ENCODE results near the gene CRTC3. TPM values are rescaled to one million over a fixed set of nuclear protein-coding genes. Genes with fewer than 3 reads are reported as not detected.
A peak's percentile ranks its signal among the peaks of the same experiment; 100 is the strongest.

CRTC3 gene, protein sequence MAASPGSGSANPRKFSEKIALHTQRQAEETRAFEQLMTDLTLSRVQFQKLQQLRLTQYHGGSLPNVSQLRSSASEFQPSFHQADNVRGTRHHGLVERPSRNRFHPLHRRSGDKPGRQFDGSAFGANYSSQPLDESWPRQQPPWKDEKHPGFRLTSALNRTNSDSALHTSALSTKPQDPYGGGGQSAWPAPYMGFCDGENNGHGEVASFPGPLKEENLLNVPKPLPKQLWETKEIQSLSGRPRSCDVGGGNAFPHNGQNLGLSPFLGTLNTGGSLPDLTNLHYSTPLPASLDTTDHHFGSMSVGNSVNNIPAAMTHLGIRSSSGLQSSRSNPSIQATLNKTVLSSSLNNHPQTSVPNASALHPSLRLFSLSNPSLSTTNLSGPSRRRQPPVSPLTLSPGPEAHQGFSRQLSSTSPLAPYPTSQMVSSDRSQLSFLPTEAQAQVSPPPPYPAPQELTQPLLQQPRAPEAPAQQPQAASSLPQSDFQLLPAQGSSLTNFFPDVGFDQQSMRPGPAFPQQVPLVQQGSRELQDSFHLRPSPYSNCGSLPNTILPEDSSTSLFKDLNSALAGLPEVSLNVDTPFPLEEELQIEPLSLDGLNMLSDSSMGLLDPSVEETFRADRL
- 10 to 100 TPM; 10.9 to 35.3 (median 11.0) TPM for polyA plus RNA-seq

DNA sequence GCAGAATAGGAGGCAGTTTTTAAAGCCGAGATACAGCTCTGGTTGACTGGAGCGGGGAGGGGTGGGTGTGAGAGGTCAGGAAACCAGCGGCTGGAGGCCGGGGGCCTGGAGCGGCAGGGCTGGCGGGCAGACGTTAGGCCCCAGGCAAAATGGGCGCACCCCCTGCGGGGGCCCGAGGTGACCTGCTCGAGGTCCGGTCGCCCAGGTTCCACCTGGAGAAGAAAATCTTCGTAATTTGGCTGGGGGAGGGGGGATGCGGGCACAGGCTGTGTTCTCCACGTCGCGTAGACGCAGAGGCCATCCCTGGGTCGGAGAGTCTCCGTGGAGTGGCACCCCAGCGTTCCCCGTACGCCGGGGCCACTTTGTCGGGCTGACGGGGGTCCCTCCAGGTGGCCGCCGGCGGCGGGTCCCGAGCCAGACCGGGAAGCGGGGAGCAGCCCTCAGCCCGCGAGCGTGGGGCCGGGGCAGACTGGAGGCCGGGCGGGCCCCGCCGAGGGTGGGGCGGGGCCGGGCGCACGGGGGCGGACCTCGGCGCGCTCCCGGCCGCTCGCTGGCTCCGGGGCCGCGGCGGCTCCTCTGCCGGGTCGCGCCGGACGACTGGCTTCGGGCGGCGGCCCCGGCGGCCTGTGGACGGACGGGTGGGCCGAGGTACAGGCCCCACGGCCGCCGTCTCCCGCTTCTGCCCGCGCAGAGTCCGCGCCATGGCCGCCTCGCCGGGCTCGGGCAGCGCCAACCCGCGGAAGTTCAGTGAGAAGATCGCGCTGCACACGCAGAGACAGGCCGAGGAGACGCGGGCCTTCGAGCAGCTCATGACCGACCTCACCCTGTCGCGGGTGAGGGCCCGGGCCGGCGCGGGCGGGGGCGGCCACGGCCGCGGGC lies at the start of gene CRTC3:
Gene CRTC3 (plus strand): TSS at position 553 of the 879 bp plus-strand sequence. CDS start 149 bp downstream, at position 702.
- no peaks in the 10 kb centered on the region for H3K36me3 Mint-ChIP-seq
- H3K27ac Mint-ChIP-seq = peak within 1 kb of the TSS; percentile 75 to 94 (median 90)
- no peaks in the 10 kb centered on the region for H3K9me3 Mint-ChIP-seq
- H3K4me1 Mint-ChIP-seq = peaks cover 46 to 53% of the 10 kb centered on the region in 2 donors
- peaks cover 3 to 4% (median 3%) of the 10 kb centered on the region in 3 donors for H3K27me3 Mint-ChIP-seq (ENCODE audit: low read depth in 3 of 3)
- DNase-seq = peak; percentile 56 to 68 (median 64)
- H3K4me3 Mint-ChIP-seq = peak within 1 kb of the TSS; percentile 93 to 96 (median 95)

DNA sequence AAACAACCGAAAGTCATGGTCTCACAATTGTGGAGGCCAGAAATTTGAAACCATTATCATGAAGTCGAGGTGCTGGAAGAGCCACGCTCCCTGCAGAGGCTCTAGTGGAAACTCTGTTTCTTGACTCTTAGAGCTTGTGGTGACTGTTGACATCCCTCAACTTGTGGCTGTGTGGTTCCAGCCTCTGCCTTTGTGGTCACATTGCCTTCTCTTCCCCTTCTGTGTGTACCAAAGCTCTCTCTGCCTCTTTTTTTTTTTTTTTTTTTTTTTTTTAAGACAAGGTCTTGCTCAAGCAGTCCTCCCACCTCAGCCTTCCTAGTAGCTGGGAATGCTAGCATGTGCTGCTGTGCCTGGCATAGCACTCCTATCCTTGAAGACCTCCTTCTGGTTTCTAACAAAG lies 48.7 kb upstream of the CRTC3 start:
- peaks cover 47 to 76% of the 10 kb centered on the region in 2 donors for H3K4me1 Mint-ChIP-seq
- H3K36me3 Mint-ChIP-seq = peaks cover 35 to 71% (median 37%) of the 10 kb centered on the region in 3 donors
- no peaks in the 10 kb centered on the region for H3K9me3 Mint-ChIP-seq
- peak overlapping the region; percentile 5 to 69 (median 63) for H3K4me3 Mint-ChIP-seq
- peak; percentile 40 to 59 (median 57) for DNase-seq
- H3K27ac Mint-ChIP-seq = peak overlapping the region; percentile 51 to 87 (median 80)
- H3K27me3 Mint-ChIP-seq (ENCODE audit: low read depth in 3 of 3) = peaks cover 0 to 4% (median 2%) of the 10 kb centered on the region in 3 donors

DNA sequence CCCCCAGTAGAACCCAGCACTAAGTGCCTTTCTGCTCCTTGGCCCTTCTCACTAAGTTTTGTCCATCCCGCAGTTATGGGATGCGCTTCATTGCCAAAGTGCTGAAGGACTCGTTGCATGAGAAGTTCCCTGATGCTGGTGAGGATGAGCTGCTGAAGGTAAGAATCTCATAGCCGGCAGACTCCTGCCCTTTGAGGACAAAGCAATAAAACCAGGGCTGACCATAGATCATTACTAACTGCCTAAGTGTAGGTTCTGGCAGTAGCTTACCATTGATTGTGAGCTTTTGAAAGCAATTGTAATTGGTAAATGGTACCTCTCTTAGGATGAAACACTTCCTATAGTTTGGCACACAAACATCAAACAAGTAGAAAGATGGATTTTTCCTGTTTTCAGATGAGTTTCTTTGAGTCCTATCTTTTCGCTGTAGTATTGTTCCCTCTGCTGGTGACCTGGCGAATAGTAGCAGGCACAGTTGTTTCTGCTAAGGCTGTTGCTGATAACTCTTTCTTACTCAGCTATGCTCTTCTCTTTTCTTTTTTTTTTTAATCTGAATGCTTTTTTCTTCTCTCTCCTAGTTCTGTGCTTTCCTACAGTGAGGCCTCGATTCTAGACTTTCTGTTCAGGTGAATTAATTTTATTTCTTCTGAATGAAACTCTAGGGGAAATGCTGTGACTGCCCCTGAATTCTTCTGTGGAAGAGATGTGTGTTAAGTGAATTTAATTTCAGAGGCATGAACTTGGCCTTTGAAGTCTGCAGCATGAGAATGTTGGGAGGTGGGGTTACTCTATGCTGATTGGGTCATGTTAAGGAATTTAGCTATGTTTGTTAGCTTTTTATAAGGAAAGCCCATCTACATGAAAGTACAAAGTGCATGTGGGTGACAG lies 47.4 kb upstream of the CRTC3 start:
- no peaks in the 10 kb centered on the region for H3K9me3 Mint-ChIP-seq
- DNase-seq = peak; percentile 22 to 44 (median 29)
- peaks cover 31 to 70% (median 35%) of the 10 kb centered on the region in 3 donors for H3K36me3 Mint-ChIP-seq
- H3K27ac Mint-ChIP-seq = peak overlapping the region in 4 of 6 donors; percentile 42 to 84 (median 48)
- H3K4me1 Mint-ChIP-seq = peaks cover 45 to 63% of the 10 kb centered on the region in 2 donors
- peak overlapping the region in 2 of 5 donors; percentile 3 to 33 for H3K4me3 Mint-ChIP-seq
- H3K27me3 Mint-ChIP-seq (ENCODE audit: low read depth in 3 of 3) = peaks cover 0 to 4% (median 2%) of the 10 kb centered on the region in 3 donors

DNA sequence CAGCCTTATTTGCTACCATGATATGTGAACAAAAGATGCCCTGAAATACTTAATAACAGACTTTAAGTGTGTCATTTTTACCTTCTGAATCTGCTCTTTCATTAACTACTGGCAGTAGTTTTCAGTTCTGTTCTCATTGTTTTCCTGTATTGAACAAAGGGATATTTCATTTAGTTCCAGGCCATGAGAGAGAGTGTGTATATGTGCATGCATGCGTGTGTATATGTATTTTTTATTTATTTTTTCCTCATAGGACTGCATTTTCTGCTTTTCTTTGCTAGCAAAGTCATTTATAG lies 46.8 kb upstream of the CRTC3 start:
- Mint-ChIP-seq H3K36me3 (peaks cover 32 to 70% (median 34%) of the 10 kb centered on the region in 3 donors), H3K4me1 (peaks cover 43 to 57% of the 10 kb centered on the region in 2 donors), H3K27ac (peak overlapping the region in 2 of 6 donors; percentile 22 to 41), H3K4me3 (no peak overlapping the region), H3K27me3 (ENCODE audit: low read depth in 3 of 3) (peaks cover 0 to 2% (median 2%) of the 10 kb centered on the region in 3 donors), H3K9me3 (no peaks in the 10 kb centered on the region)
- no peak for DNase-seq

DNA sequence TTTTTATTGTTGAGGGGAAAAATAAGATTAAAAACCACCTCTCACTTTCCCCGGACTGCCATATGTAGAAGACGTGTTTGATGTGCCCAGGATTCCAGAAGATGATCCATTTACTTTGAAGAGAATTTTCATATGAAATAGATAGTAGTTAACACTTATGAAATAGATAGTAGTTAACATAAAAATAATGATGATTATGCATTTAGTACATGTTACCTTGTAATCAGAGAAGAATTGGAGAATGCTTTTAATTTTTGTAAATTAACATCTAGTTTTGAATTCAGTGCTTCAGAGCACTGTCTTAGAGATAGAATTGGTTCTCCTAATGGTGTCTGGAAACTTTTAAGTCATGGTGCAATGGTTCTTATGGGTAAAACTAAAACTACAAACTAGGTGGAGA lies 46.1 kb upstream of the CRTC3 start:
- Mint-ChIP-seq H3K27ac (peak overlapping the region in 1 of 6 donors; percentile 24), H3K4me3 (no peak overlapping the region), H3K9me3 (no peaks in the 10 kb centered on the region), H3K27me3 (ENCODE audit: low read depth in 3 of 3) (peaks cover 0 to 2% (median 2%) of the 10 kb centered on the region in 3 donors), H3K36me3 (peaks cover 35 to 67% (median 39%) of the 10 kb centered on the region in 3 donors), H3K4me1 (peaks cover 38 to 54% of the 10 kb centered on the region in 2 donors)
- no peak for DNase-seq

DNA sequence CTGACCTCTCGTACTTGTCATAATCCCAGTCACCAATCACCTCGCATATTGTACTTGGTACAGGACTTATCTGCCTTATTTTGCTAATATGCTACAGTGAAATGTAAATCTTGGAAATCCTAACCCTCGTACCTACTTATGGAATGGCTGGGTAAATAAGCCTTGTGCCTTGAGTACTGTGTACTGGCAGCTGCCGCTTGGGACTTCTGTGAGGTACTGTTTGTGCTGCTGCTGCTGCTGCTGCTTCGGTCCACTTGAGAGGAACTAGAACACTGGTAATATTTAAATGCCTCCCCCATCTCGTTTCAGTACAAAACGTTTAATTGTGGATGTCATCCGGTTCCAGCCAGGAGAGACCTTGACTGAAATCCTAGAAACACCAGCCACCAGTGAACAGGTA lies 42.5 kb upstream of the CRTC3 start:
- H3K27ac Mint-ChIP-seq = no peak overlapping the region
- H3K4me1 Mint-ChIP-seq = peaks cover 6 to 22% of the 10 kb centered on the region in 2 donors
- peaks cover 49 to 81% (median 56%) of the 10 kb centered on the region in 3 donors for H3K36me3 Mint-ChIP-seq
- no peak for DNase-seq
- H3K27me3 Mint-ChIP-seq (ENCODE audit: low read depth in 3 of 3) = peaks cover 0 to 3% (median 0%) of the 10 kb centered on the region in 3 donors
- no peak overlapping the region for H3K4me3 Mint-ChIP-seq
- H3K9me3 Mint-ChIP-seq = no peaks in the 10 kb centered on the region

DNA sequence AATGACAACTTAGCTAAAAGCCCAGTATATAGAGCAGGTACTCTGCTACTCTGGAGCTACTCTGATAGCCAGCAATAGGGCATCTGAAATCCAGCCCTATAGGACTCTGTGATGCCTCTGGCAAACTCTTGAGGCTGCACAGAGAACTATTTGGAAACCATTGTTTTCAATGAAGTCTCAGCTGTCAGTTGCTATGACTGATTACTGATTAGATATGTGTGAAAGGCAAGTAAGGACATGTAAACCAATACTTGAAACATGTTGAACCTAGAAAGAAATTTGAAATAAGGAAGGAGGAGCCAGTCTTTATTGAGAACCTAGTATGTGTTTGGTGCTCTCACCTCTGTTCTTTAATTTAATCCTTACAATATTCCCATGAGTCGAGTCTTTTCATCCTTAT lies 40.2 kb upstream of the CRTC3 start:
- Mint-ChIP-seq H3K36me3 (peaks cover 37 to 82% (median 64%) of the 10 kb centered on the region in 3 donors), H3K27ac (peak overlapping the region in 4 of 6 donors; percentile 4 to 54 (median 26)), H3K4me1 (peaks cover 0 to 18% of the 10 kb centered on the region in 2 donors), H3K4me3 (no peak overlapping the region), H3K9me3 (no peaks in the 10 kb centered on the region), H3K27me3 (ENCODE audit: low read depth in 3 of 3) (peaks cover 0 to 6% (median 0%) of the 10 kb centered on the region in 3 donors)
- no peak for DNase-seq

DNA sequence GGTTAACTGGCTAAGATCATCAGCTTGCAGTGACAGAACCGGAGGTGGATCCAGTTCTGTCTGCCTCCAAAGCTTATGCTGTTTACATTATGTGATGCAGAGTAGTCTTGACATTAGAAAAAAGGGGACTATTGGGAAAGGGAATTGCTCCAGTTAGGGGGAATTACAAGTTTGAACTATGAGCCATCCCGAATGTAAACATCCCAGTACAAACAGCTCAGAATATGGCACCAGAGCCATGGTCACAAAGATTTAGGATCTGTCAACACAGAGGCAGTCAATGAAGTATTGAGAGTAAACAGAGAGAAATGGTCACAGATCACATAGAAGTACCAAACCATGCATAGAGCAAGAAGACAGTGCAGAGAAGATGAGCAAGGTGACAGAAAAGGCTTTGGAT lies 39.8 kb upstream of the CRTC3 start:
- Mint-ChIP-seq H3K27ac (peak overlapping the region in 5 of 6 donors; percentile 9 to 57 (median 47)), H3K4me3 (no peak overlapping the region), H3K36me3 (peaks cover 39 to 79% (median 65%) of the 10 kb centered on the region in 3 donors), H3K9me3 (no peaks in the 10 kb centered on the region), H3K27me3 (ENCODE audit: low read depth in 3 of 3) (peaks cover 0 to 6% (median 0%) of the 10 kb centered on the region in 3 donors), H3K4me1 (peaks cover 0 to 18% of the 10 kb centered on the region in 2 donors)
- no peak for DNase-seq

DNA sequence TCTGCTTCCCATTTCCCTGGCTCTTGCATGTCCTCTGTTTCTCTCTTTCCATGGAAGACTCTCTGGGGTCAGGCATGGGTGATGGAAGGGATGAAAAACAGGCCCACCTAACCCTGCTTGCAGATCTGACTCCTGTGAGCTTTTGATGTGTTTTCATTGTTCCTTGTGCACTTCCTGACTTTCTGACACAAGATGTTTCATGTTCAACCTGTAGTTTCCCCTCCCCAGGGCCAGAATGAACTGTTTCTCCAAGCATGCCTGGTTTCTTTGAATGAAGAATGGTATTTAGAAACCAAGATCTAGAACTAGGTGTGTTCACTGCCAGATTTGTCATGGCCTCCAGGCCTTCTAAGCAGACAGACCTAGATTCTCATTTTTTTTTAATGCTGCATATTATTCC lies 36.1 kb upstream of the CRTC3 start:
- peaks cover 0 to 3% (median 0%) of the 10 kb centered on the region in 3 donors for H3K27me3 Mint-ChIP-seq (ENCODE audit: low read depth in 3 of 3)
- H3K4me3 Mint-ChIP-seq = no peak overlapping the region
- no peaks in the 10 kb centered on the region for H3K9me3 Mint-ChIP-seq
- peak overlapping the region; percentile 34 to 84 (median 46) for H3K27ac Mint-ChIP-seq
- DNase-seq = no peak
- peaks cover 38 to 71% (median 53%) of the 10 kb centered on the region in 3 donors for H3K36me3 Mint-ChIP-seq
- peaks cover 0 to 14% of the 10 kb centered on the region in 2 donors for H3K4me1 Mint-ChIP-seq

DNA sequence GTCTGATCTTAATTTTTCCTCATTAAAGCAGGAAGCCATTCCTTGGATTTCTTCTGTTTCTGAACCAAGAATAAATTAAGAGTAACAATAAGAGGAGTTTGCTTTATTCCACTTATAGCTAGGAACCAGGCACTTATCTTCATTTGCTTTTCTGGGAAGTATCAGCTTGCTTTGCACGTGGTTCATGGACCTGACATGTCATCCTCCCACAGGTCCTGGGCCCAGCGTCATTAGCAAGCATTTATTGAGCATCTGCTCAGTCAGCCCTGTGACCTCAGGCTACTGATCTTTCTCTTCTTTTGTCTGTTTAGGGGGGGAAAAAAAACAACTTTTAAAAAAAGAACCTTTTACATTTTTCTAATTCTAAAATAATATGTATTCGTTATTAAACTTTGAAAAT lies 34.7 kb upstream of the CRTC3 start:
- H3K27ac Mint-ChIP-seq = peak overlapping the region in 4 of 6 donors; percentile 2 to 55 (median 43)
- peaks cover 0 to 10% of the 10 kb centered on the region in 2 donors for H3K4me1 Mint-ChIP-seq
- H3K9me3 Mint-ChIP-seq = no peaks in the 10 kb centered on the region
- peaks cover 39 to 70% (median 57%) of the 10 kb centered on the region in 3 donors for H3K36me3 Mint-ChIP-seq
- peaks cover 0 to 3% (median 2%) of the 10 kb centered on the region in 3 donors for H3K27me3 Mint-ChIP-seq (ENCODE audit: low read depth in 3 of 3)
- no peak for DNase-seq
- H3K4me3 Mint-ChIP-seq = no peak overlapping the region

DNA sequence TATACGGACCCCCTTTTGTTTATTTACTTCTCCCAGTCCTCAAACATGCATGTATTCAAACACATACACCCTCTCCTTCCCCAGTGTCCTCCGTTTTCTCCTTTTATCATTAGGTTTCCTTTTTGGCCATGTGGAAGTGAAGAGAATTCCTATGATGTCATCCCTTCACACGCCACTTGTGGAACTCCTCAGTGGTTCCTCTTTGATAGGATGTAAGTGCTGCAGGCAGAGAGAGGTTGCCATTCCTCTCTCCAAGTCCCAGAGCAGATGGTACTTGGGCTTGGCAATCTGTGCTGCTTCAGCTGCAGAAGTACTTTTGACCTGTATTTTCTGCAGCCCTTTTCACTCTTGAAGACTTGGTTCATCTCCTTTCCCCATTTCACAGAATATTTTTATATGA lies 32.9 kb upstream of the CRTC3 start:
- peaks cover 0 to 10% of the 10 kb centered on the region in 2 donors for H3K4me1 Mint-ChIP-seq
- H3K27me3 Mint-ChIP-seq (ENCODE audit: low read depth in 3 of 3) = peaks cover 0 to 5% (median 3%) of the 10 kb centered on the region in 3 donors
- H3K9me3 Mint-ChIP-seq = no peaks in the 10 kb centered on the region
- H3K27ac Mint-ChIP-seq = peak overlapping the region in 3 of 6 donors; percentile 13 to 58 (median 22)
- no peak for DNase-seq
- H3K36me3 Mint-ChIP-seq = peaks cover 36 to 68% (median 51%) of the 10 kb centered on the region in 3 donors
- no peak overlapping the region for H3K4me3 Mint-ChIP-seq

DNA sequence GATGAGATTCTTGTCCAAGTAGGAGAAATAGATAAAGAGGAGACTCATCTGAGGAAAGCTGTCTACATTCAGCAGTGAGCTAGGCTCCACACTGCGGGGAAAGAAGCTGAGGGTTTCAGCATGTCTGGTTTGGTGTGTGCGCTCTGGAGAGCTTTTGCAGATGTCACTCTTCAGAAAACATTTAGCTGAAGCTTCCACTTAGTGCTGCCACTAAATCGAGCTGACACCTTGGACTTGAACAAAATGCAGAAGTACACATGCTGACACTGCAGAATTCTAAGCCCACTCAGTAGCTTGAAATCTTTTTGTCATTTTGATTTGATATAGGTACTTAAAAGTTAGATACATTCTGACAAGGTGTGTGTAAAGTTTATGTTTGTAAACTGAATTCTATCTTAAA lies 32.3 kb upstream of the CRTC3 start:
- H3K9me3 Mint-ChIP-seq = no peaks in the 10 kb centered on the region
- H3K27ac Mint-ChIP-seq = peak overlapping the region in 1 of 6 donors; percentile 58
- peaks cover 0 to 10% of the 10 kb centered on the region in 2 donors for H3K4me1 Mint-ChIP-seq
- H3K27me3 Mint-ChIP-seq (ENCODE audit: low read depth in 3 of 3) = peaks cover 0 to 5% (median under 1%) of the 10 kb centered on the region in 3 donors
- H3K4me3 Mint-ChIP-seq = no peak overlapping the region
- DNase-seq = no peak
- H3K36me3 Mint-ChIP-seq = peaks cover 36 to 66% (median 51%) of the 10 kb centered on the region in 3 donors
